Smooth muscle cell (in vitro differentiated cells): ENCODE measurements around the gene CFAP97. TPM values are rescaled to one million over a fixed set of nuclear protein-coding genes. Genes with fewer than 3 reads are reported as not detected.

Experiments used
- DNase-seq: peaks from one replicate; lab custom pipeline; 2025; ENCODE audit not compliant: unreplicated experiment; lab: John Stamatoyannopoulos, UW
- H2AFZ ChIP-seq: fragments of 200-600 bp; sonication (generic); 2 replicates; pipeline ENCODE4 v1.6.0; 2016; ENCODE audit warnings: antibody characterized with exemption, low read depth, mild to moderate bottlenecking
- H3F3A ChIP-seq: fragments of 200-600 bp; sonication (generic); 2 replicates; pipeline ENCODE4 v1.6.0; 2017; ENCODE audit warnings: antibody characterized with exemption, low read depth
- H3K27ac ChIP-seq: fragments of 200-600 bp; sonication (generic); 2 replicates; pipeline ENCODE4 v1.5.1; 2016; ENCODE audit warnings: low read depth, mild to moderate bottlenecking
- H3K27me3 ChIP-seq: fragments of 200-600 bp; sonication (generic); 2 replicates; pipeline ENCODE4 v1.6.1; 2016; ENCODE audit warnings: low read depth, mild to moderate bottlenecking
- H3K36me3 ChIP-seq: fragments of 200-600 bp; sonication (generic); 2 replicates; pipeline ENCODE4 v1.5.1; 2016; ENCODE audit warnings: low read depth
- H3K4me1 ChIP-seq: fragments of 200-600 bp; sonication (generic); 2 replicates; pipeline ENCODE4 v1.5.1; 2016; ENCODE audit warnings: low read depth
- H3K4me2 ChIP-seq: fragments of 200-600 bp; sonication (generic); 2 replicates; pipeline ENCODE4 v1.6.0; 2016; ENCODE audit warnings: mild to moderate bottlenecking
- H3K4me3 ChIP-seq: fragments of 200-600 bp; sonication (generic); 2 replicates; pipeline ENCODE4 v1.5.1; 2016; ENCODE audit warnings: mild to moderate bottlenecking
- H3K79me2 ChIP-seq: fragments of 200-600 bp; sonication (generic); 2 replicates; pipeline ENCODE4 v1.6.0; 2016; ENCODE audit warnings: low read depth, mild to moderate bottlenecking
- H3K9ac ChIP-seq: fragments of 200-600 bp; sonication (generic); 2 replicates; pipeline ENCODE4 v1.6.0; 2016; ENCODE audit warnings: low read depth
- H3K9me3 ChIP-seq: fragments of 200-600 bp; sonication (generic); replicated peaks from 2 replicates; pipeline ENCODE4 v1.5.1; 2016; ENCODE audit warnings: low read depth
- H4K20me1 ChIP-seq: fragments of 200-600 bp; sonication (generic); 2 replicates; pipeline ENCODE4 v1.6.0; 2016; ENCODE audit warnings: low read depth
- WGBS: methylation state at CpG from one replicate; pipeline ENCODE4 v1.1.7; 2016; ENCODE audit warnings: low lambda C conversion rate; 5-methylcytosine and 5-hydroxymethylcytosine counted together
- polyA plus RNA-seq: library from polyadenylated mRNA; unstranded; fragments of >200 nt; fragmentation: Nextera tagmentation; extraction: Ambion mirVana; gene quantifications from 2 replicates; pipeline ENCODE4 v1.2.1, GENCODE V29; 2016
- total RNA-seq: library from RNA; depleted of rRNA; stranded (reverse); fragments of >200 nt; gene quantifications from 2 replicates; pipeline ENCODE4 v1.2.3, GENCODE V29; 2014
- TF ChIP-seq, protein P1 (sequence below): fragments of 200-600 bp; sonication (generic); IDR thresholded peaks from 2 replicates; pipeline ENCODE4 v1.5.1; 2017; ENCODE audit warnings: borderline replicate concordance, mild to moderate bottlenecking, antibody characterized with exemption; ENCODE audit not compliant: insufficient read depth, poor library complexity, severe bottlenecking

The CFAP97 gene
- total and polyA plus RNA-seq, 2 experiments from 2014 or later = 11.4 to 19.0 TPM

DNA sequence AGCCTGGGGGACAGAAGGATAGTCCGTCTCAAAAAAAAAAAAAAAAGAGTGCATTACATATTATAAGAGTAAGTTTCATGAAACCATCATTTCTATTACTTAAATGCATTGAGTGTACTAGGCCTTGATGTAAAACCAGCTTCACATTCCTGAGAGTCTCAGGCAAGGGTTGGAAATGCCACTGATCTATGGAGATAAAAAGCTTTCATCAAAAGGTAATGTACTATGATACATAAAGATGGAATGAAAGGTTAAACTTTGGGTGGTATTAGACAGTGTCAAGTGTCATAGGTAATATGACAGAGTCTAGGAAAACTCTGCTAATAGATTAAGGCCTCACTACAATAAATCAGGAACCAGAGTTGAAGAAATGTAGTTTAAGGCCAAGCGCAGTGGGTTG lies 7.4 kb downstream of the CFAP97 start:
- H3K79me2 ChIP-seq = peaks cover 19% of the 10 kb centered on the region
- DNase-seq = no peak
- TF ChIP-seq, protein P1, sequence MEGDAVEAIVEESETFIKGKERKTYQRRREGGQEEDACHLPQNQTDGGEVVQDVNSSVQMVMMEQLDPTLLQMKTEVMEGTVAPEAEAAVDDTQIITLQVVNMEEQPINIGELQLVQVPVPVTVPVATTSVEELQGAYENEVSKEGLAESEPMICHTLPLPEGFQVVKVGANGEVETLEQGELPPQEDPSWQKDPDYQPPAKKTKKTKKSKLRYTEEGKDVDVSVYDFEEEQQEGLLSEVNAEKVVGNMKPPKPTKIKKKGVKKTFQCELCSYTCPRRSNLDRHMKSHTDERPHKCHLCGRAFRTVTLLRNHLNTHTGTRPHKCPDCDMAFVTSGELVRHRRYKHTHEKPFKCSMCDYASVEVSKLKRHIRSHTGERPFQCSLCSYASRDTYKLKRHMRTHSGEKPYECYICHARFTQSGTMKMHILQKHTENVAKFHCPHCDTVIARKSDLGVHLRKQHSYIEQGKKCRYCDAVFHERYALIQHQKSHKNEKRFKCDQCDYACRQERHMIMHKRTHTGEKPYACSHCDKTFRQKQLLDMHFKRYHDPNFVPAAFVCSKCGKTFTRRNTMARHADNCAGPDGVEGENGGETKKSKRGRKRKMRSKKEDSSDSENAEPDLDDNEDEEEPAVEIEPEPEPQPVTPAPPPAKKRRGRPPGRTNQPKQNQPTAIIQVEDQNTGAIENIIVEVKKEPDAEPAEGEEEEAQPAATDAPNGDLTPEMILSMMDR = no peak
- H3K4me3 ChIP-seq = no peak overlapping the region
- 82% methylated on average over 2 of the region's 2 CpGs for WGBS
- H3K4me2 ChIP-seq = no peak overlapping the region
- H2AFZ ChIP-seq = no peak overlapping the region
- H3K9me3 ChIP-seq = no peaks in the 10 kb centered on the region
- H3K9ac ChIP-seq = no peak overlapping the region
- H3K27ac ChIP-seq = no peak overlapping the region
- H4K20me1 ChIP-seq = peaks cover 5% of the 10 kb centered on the region
- peaks cover under 1% of the 10 kb centered on the region for H3K4me1 ChIP-seq
- H3F3A ChIP-seq = no peaks in the 10 kb centered on the region
- no peaks in the 10 kb centered on the region for H3K36me3 ChIP-seq
- no peaks in the 10 kb centered on the region for H3K27me3 ChIP-seq

GRCh38 chr4:185194924-185195888 lies 8.6 kb downstream of the CFAP97 start:
- H4K20me1 ChIP-seq = peaks cover 5% of the 10 kb centered on the region
- 92% methylated on average over 9 of the region's 9 CpGs for whole genome bisulfite sequencing
- no peaks in the 10 kb centered on the region for H3K9me3 ChIP-seq
- no peak overlapping the region for H3K27ac ChIP-seq
- H3K4me3 ChIP-seq = no peak overlapping the region
- H2AFZ ChIP-seq = no peak overlapping the region
- TF ChIP-seq, protein P1 = no peak
- peaks cover 5% of the 10 kb centered on the region for H3K36me3 ChIP-seq
- no peak for DNase-seq
- H3K9ac ChIP-seq = no peak overlapping the region
- H3K4me2 ChIP-seq = no peak overlapping the region
- H3K27me3 ChIP-seq = no peaks in the 10 kb centered on the region
- H3K79me2 ChIP-seq = peaks cover 19% of the 10 kb centered on the region
- no peaks in the 10 kb centered on the region for H3K4me1 ChIP-seq
- no peaks in the 10 kb centered on the region for H3F3A ChIP-seq

GRCh38 chr4:185192059-185192458 lies 11.7 kb downstream of the CFAP97 start:
- no peak for DNase-seq
- H3K27ac ChIP-seq = no peak overlapping the region
- H3K9me3 ChIP-seq = no peaks in the 10 kb centered on the region

More at GRCh38 chr4:185192059-185192458, 11.7 kb downstream of the CFAP97 start:
- peaks cover 12% of the 10 kb centered on the region for H3K36me3 ChIP-seq
- H3F3A ChIP-seq = no peaks in the 10 kb centered on the region
- 94% methylated on average over 1 of the region's 1 CpG for WGBS
- no peak overlapping the region for H2AFZ ChIP-seq
- no peak overlapping the region for H3K4me2 ChIP-seq
- H4K20me1 ChIP-seq = peaks cover 8% of the 10 kb centered on the region
- H3K79me2 ChIP-seq = peaks cover 20% of the 10 kb centered on the region
- no peaks in the 10 kb centered on the region for H3K4me1 ChIP-seq
- no peaks in the 10 kb centered on the region for H3K27me3 ChIP-seq
- H3K9ac ChIP-seq = no peak overlapping the region
- TF ChIP-seq, protein P1 = no peak
- H3K4me3 ChIP-seq = no peak overlapping the region
